ENCODE measurements around the gene HIP1.

- no peak for TF ChIP-seq EZH2 (IDR thresholded peaks at IDR 0.05; ENCODE audit: insufficient read depth, low read length)
- TF ChIP-seq, protein P1, sequence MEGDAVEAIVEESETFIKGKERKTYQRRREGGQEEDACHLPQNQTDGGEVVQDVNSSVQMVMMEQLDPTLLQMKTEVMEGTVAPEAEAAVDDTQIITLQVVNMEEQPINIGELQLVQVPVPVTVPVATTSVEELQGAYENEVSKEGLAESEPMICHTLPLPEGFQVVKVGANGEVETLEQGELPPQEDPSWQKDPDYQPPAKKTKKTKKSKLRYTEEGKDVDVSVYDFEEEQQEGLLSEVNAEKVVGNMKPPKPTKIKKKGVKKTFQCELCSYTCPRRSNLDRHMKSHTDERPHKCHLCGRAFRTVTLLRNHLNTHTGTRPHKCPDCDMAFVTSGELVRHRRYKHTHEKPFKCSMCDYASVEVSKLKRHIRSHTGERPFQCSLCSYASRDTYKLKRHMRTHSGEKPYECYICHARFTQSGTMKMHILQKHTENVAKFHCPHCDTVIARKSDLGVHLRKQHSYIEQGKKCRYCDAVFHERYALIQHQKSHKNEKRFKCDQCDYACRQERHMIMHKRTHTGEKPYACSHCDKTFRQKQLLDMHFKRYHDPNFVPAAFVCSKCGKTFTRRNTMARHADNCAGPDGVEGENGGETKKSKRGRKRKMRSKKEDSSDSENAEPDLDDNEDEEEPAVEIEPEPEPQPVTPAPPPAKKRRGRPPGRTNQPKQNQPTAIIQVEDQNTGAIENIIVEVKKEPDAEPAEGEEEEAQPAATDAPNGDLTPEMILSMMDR (IDR thresholded peaks at IDR 0.05; ENCODE audit: insufficient read depth, low read depth, low read length), result no peak
Observed at GRCh38 chr7:75640201-75640600, 98.5 kb downstream of the HIP1 start.

Data from astrocyte (in vitro differentiated cells and primary cell).